Thyroid gland (tissue), 4 donors: Measurements from ENCODE around the gene CHM.

Experiments used
- CTCF ChIP-seq, 6 experiments: fragments of 200-600 bp in 3 of 6; fragments of 450-650 bp in 3 of 6; sonication (generic) in 3 of 6; IDR thresholded peaks; one replicate each; pipeline ENCODE4 v1.5.1; 2016 to 2019; ENCODE audit warnings: antibody characterized with exemption in 6 of 6, mild to moderate bottlenecking in 2 of 6, inconsistent platforms in 1 of 6, moderate library complexity in 1 of 6
- POLR2A ChIP-seq, 2 donors: fragments of 450-650 bp; IDR thresholded peaks; one replicate each; pipeline ENCODE4 v1.6.1; 2017; ENCODE audit warnings: antibody characterized with exemption in 2 of 2, mild to moderate bottlenecking in 2 of 2, moderate library complexity in 1 of 2

- TF ChIP-seq POLR2A (IDR thresholded peaks at IDR 0.05) (no peak), CTCF (IDR thresholded peaks at IDR 0.05) (no peak)
Measured at GRCh38 chrX:85907316-85907715, 140.0 kb downstream of the CHM start.
